Spleen (tissue), 11 donors: Measurements from ENCODE around the gene RGS8. TPM values are rescaled to one million over a fixed set of nuclear protein-coding genes. Genes with fewer than 3 reads are reported as not detected.

Experiments used
- DNase-seq: peaks from one replicate; pipeline ENCODE4 v3.0.0-alpha.2; 2020
- H3K27ac ChIP-seq, 8 donors: fragments of 200-600 bp; sonication (generic) in 7 of 8; 1 replicate in 4 of 8; 2 replicates in 4 of 8; pipeline versions ENCODE4 v1.5.0 to v1.8.0; 2016 to 2021; ENCODE audit warnings: inconsistent platforms in 4 of 8, mild to moderate bottlenecking in 4 of 8, moderate library complexity in 1 of 8
- H3K27me3 ChIP-seq, 7 donors: fragments of 200-600 bp; sonication (generic) in 6 of 7; replicated peaks in 1 of 7; 1 replicate in 4 of 7; 2 replicates in 3 of 7; pipeline versions ENCODE4 v1.5.0 to v1.8.0; 2016 to 2021; ENCODE audit warnings: inconsistent platforms in 3 of 7, mild to moderate bottlenecking in 1 of 7
- H3K36me3 ChIP-seq, 6 donors: fragments of 200-600 bp; sonication (generic) in 5 of 6; 1 replicate in 4 of 6; 2 replicates in 2 of 6; pipeline versions ENCODE4 v1.5.0 to v1.8.0; 2016 to 2021; ENCODE audit warnings: inconsistent platforms in 2 of 6
- H3K4me1 ChIP-seq, 6 donors: fragments of 200-600 bp; sonication (generic) in 5 of 6; 1 replicate in 3 of 6; 2 replicates in 3 of 6; pipeline versions ENCODE4 v1.5.0 to v1.8.0; 2016 to 2021; ENCODE audit warnings: inconsistent platforms in 3 of 6
- H3K4me3 ChIP-seq, 8 donors: fragments of 200-600 bp; sonication (generic) in 7 of 8; 1 replicate in 4 of 8; 2 replicates in 4 of 8; pipeline versions ENCODE4 v1.5.0 to v1.8.0; 2016 to 2021; ENCODE audit warnings: inconsistent platforms in 4 of 8, mild to moderate bottlenecking in 4 of 8, moderate library complexity in 2 of 8
- H3K9me3 ChIP-seq, 8 donors: fragments of 200-600 bp; sonication (generic) in 7 of 8; 1 replicate in 4 of 8; 2 replicates in 4 of 8; pipeline versions ENCODE4 v1.5.0 to v1.8.0; 2016 to 2021; ENCODE audit warnings: inconsistent platforms in 4 of 8
- CTCF ChIP-seq, 11 experiments: fragments of 200-600 bp in 7 of 11; fragments of 450-650 bp in 4 of 11; sonication (generic) in 4 of 11; IDR thresholded peaks in 8 of 11; conservative IDR thresholded peaks in 3 of 11; 1 replicate in 7 of 11; 2 replicates in 4 of 11; pipeline versions ENCODE4 v1.4.0 to v1.8.0; 2016 to 2021; ENCODE audit warnings: antibody characterized with exemption in 11 of 11, inconsistent platforms in 4 of 11, mild to moderate bottlenecking in 1 of 11
- POLR2A ChIP-seq, 3 donors: fragments of 450-650 bp; IDR thresholded peaks; one replicate each; pipeline ENCODE4 v1.5.1; 2017; ENCODE audit warnings: antibody characterized with exemption in 3 of 3, mild to moderate bottlenecking in 1 of 3
- POLR2AphosphoS5 ChIP-seq, 3 donors: sonication (generic); formaldehyde crosslinking; IDR thresholded peaks; one replicate each; pipeline ENCODE4 v1.5.1; 2017; ENCODE audit warnings: antibody characterized with exemption in 3 of 3
- WGBS, 5 donors: extraction: QIAGEN DNeasy Blood & Tissue Kit in 3 of 5; methylation state at CpG; one replicate each; pipeline versions ENCODE4 v1.1.5 to v1.1.7; 2013 to 2018; 5-methylcytosine and 5-hydroxymethylcytosine counted together
- intact Hi-C: fragments of 100-400 bp; cut with DNase I; formaldehyde crosslinking; loops from one replicate; pipeline ENCODE4 v1.15.0; 2023; ENCODE audit warnings: low total_unique reads
- polyA plus RNA-seq, 3 donors: library from polyadenylated mRNA; stranded (reverse); fragments of 200-250 nt; gene quantifications; one replicate each; pipeline ENCODE4 v1.2.1, GENCODE V29; 2013
- total RNA-seq, 7 donors: library from RNA; depleted of rRNA in 3 of 7; stranded (reverse); fragments of >200 nt in 3 of 7; fragmentation: NEBNext Ultra II Directional in 4 of 7; extraction: Animal tissue kit (Norgen Biotek cat#: 25700) in 4 of 7; gene quantifications; one replicate each; pipeline versions ENCODE4 v1.1.0 to v1.2.1, GENCODE V29; 2016 to 2021
- donor health status: healthy with polysubstance abuse.
- donor health status: DM: no; HTN: no; CAD: no; lungs with moderate emphysema.
- donor health status: DM: no; HTN: no; CAD: no.
- donor health status: Bipolar disorder and iron deficiency.
- donor health status: healthy.
- donor health status: DM: no; HTN: no; CAD: no.
- donor health status: DM: yes; HTN: yes; CAD: no.

Gene RGS8
- total and polyA plus RNA-seq, 10 donors, result 0.09 to 0.11 TPM; not detected in 8

GRCh38 chr1:182685215-182685614 is 828 bp upstream of the RGS8 start:
- DNase-seq, result no peak
- peaks cover 0 to under 1% (median 0%) of the 10 kb centered on the region in 6 donors for H3K4me1 ChIP-seq
- no peak overlapping the region for H3K4me3 ChIP-seq
- TF ChIP-seq POLR2A (IDR thresholded peaks at IDR 0.05), result no peak
- no peak for TF ChIP-seq CTCF (IDR thresholded peaks at IDR 0.05 in 8 of 11, conservative IDR thresholded peaks at IDR 0.05 in 3 of 11)
- H3K27me3 ChIP-seq, result peaks cover 0 to 27% (median 0%) of the 10 kb centered on the region in 7 donors
- 61 to 76% (median 74%) methylated on average over 4 of the region's 4 CpGs for WGBS, 5 donors
- intact Hi-C loops, result no loop called here
- no peak overlapping the region for H3K27ac ChIP-seq
- no peaks in the 10 kb centered on the region for H3K9me3 ChIP-seq
- no peaks in the 10 kb centered on the region for H3K36me3 ChIP-seq

- TF ChIP-seq CTCF (IDR thresholded peaks at IDR 0.05 in 8 of 11, conservative IDR thresholded peaks at IDR 0.05 in 3 of 11) (no peak), POLR2AphosphoS5 (IDR thresholded peaks at IDR 0.05) (no peak), POLR2A (IDR thresholded peaks at IDR 0.05) (no peak)
- Histone ChIP-seq H3K4me3 (no peak overlapping the region), H3K9me3 (no peaks in the 10 kb centered on the region), H3K27me3 (peaks cover 0 to 27% (median 0%) of the 10 kb centered on the region in 7 donors), H3K27ac (no peak overlapping the region), H3K36me3 (no peaks in the 10 kb centered on the region), H3K4me1 (peaks cover 0 to 5% (median 0%) of the 10 kb centered on the region in 6 donors)
- DNase-seq, result no peak
- intact Hi-C loops, result no loop called here
- 72 to 87% (median 80%) methylated on average over 2 of the region's 2 CpGs for WGBS, 5 donors
These were observed 1.4 kb downstream of the RGS8 start for GRCh38 chr1:182682898-182683501.

GRCh38 chr1:182682406-182682805 is 2.0 kb downstream of the RGS8 start:
- Histone ChIP-seq H3K36me3 (no peaks in the 10 kb centered on the region), H3K9me3 (no peaks in the 10 kb centered on the region), H3K27me3 (peaks cover 0 to 27% (median 0%) of the 10 kb centered on the region in 7 donors), H3K4me1 (peaks cover 2 to 8% (median 4%) of the 10 kb centered on the region in 6 donors), H3K27ac (no peak overlapping the region), H3K4me3 (no peak overlapping the region)
- TF ChIP-seq POLR2AphosphoS5 (IDR thresholded peaks at IDR 0.05), result no peak
- no peak for TF ChIP-seq CTCF (IDR thresholded peaks at IDR 0.05 in 8 of 11, conservative IDR thresholded peaks at IDR 0.05 in 3 of 11)
- TF ChIP-seq POLR2A (IDR thresholded peaks at IDR 0.05), result no peak
- 35 to 58% (median 48%) methylated on average over 1 of the region's 1 CpG for WGBS, 5 donors
- DNase-seq, result no peak
- intact Hi-C loops, result no loop called here

- WGBS, 5 donors, result 74 to 89% (median 88%) methylated on average over 8 of the region's 8 CpGs
- Histone ChIP-seq H3K27ac (no peak overlapping the region), H3K9me3 (no peaks in the 10 kb centered on the region), H3K4me1 (peaks cover 5 to 17% (median 9%) of the 10 kb centered on the region in 6 donors), H3K36me3 (no peaks in the 10 kb centered on the region), H3K4me3 (no peak overlapping the region), H3K27me3 (peaks cover 0 to 27% (median 0%) of the 10 kb centered on the region in 7 donors)
- intact Hi-C loops, result no loop called here
- no peak for DNase-seq
- no peak for TF ChIP-seq CTCF (IDR thresholded peaks at IDR 0.05 in 8 of 11, conservative IDR thresholded peaks at IDR 0.05 in 3 of 11)
- TF ChIP-seq POLR2AphosphoS5 (IDR thresholded peaks at IDR 0.05), result no peak
- no peak for TF ChIP-seq POLR2A (IDR thresholded peaks at IDR 0.05)
These were observed 2.8 kb downstream of the RGS8 start for GRCh38 chr1:182681568-182681912.
